GM18868 (cell line): ENCODE measurements around the gene TMEM231.

ENCODE experiments used
- ATAC-seq: cut with Tn5 transposase; IDR thresholded peaks from one replicate; pipeline ENCODE4 v1.9.1; 2021; ENCODE audit warnings: mild to moderate bottlenecking, moderate library complexity; ENCODE audit not compliant: unreplicated experiment

Gene TMEM231

GRCh38 chr16:75494661-75495075 is 61.4 kb downstream of the TMEM231 start:
- no peak for ATAC-seq

GRCh38 chr16:75494184-75494583 is 61.9 kb downstream of the TMEM231 start:
- no peak for ATAC-seq

- peak; percentile 32 for ATAC-seq
These were observed 64.2 kb downstream of the TMEM231 start for GRCh38 chr16:75491876-75492275.

GRCh38 chr16:75488322-75488721 is 67.7 kb downstream of the TMEM231 start:
- ATAC-seq, result no peak
